GM21447 (cell line): ENCODE results near the gene SLC25A41.

Source experiments
- ATAC-seq: cut with Tn5 transposase; IDR thresholded peaks from one replicate; pipeline ENCODE4 v1.9.1; 2021; ENCODE audit not compliant: unreplicated experiment

Gene SLC25A41

DNA sequence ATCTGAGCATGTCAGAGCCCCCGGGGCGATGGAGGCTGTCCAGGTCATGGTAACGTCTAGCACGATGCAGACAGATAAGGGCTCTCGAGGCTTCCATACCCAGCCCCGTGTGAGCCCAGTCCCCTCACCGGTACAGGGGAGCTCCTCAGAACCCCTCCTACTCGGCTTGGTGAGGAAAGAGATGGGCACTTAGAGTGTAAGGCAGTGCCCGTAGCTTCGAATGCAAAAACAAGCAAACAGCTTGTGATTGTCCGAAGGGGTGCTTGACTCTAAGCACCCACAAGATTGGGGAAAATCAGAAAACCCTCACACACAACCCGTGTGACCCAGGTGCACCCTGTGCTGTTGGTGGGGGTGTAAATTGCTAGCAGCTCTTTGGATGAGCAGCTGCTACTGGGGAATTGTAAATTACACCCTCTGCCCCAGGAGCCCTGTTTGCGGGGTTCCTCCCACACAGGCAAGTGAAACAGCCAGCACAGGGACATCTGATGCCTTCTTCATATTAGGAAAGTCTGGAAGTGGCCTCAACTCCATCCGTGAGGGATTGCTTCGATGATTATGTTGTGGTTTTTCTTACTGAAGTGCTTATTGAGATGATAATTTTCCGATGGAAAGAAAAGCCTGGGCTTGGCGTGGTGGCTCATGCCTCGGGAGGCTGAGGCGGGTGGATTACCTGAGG is 56.9 kb downstream of the SLC25A41 start:
- no peak for ATAC-seq
